Dermis blood vessel endothelial cell (primary cell): ENCODE results near the gene ARAP3. TPM values are rescaled to one million over a fixed set of nuclear protein-coding genes. Genes with fewer than 3 reads are reported as not detected.
"Not testable (repeated sequence)": the region's sequence is repeated elsewhere in the genome, so short reads cannot be mapped to it uniquely, and the experiment has no call there.

Experiments used
- DNase-seq: peaks from one replicate; pipeline ENCODE4 v3.0.0; 2010
- total RNA-seq: library from RNA; depleted of rRNA; stranded (reverse); fragments of >200 nt; gene quantifications from 2 replicates; pipeline ENCODE4 v1.2.3, GENCODE V29; 2014

Gene ARAP3
- total RNA-seq: 46.1 and 65.8 TPM in 2 replicates

- DNase-seq: peak; percentile 95
These were observed at the start of gene ARAP3 for GRCh38 chr5:141681695-141682641. ARAP3 (minus strand) TSS chr5:141682230; CDS start chr5:141680486, 1,744 bp downstream.

- DNase-seq: no peak
These were observed 47.5 kb upstream of the ARAP3 start for GRCh38 chr5:141729387-141730006.

- no peak for DNase-seq
These were observed 43.9 kb upstream of the ARAP3 start for GRCh38 chr5:141725891-141726290.

- not testable (repeated sequence) for DNase-seq
These were observed 43.1 kb upstream of the ARAP3 start for GRCh38 chr5:141725174-141725573.

- no peak for DNase-seq
These were observed 40.2 kb upstream of the ARAP3 start for GRCh38 chr5:141722266-141722665.

- DNase-seq: no peak
These were observed 35.0 kb upstream of the ARAP3 start for GRCh38 chr5:141717043-141717442.

GRCh38 chr5:141716468-141716867 is 34.4 kb upstream of the ARAP3 start:
- DNase-seq: no peak

GRCh38 chr5:141716009-141716408 is 34.0 kb upstream of the ARAP3 start:
- no peak for DNase-seq

GRCh38 chr5:141715346-141715905 is 33.4 kb upstream of the ARAP3 start:
- DNase-seq: no peak

GRCh38 chr5:141714542-141715310 is 32.7 kb upstream of the ARAP3 start:
- DNase-seq: no peak

GRCh38 chr5:141713616-141714309 is 31.7 kb upstream of the ARAP3 start:
- DNase-seq: peak; percentile 48

- no peak for DNase-seq
These were observed 29.7 kb upstream of the ARAP3 start for GRCh38 chr5:141711687-141712086.

- no peak for DNase-seq
These were observed 27.8 kb upstream of the ARAP3 start for GRCh38 chr5:141709699-141710267.

GRCh38 chr5:141708016-141708415 is 26.0 kb upstream of the ARAP3 start:
- no peak for DNase-seq

GRCh38 chr5:141707510-141707909 is 25.5 kb upstream of the ARAP3 start:
- DNase-seq: no peak

GRCh38 chr5:141706121-141706520 is 24.1 kb upstream of the ARAP3 start:
- DNase-seq: no peak

GRCh38 chr5:141705469-141705868 is 23.4 kb upstream of the ARAP3 start:
- DNase-seq: no peak

- DNase-seq: no peak
These were observed 22.8 kb upstream of the ARAP3 start for GRCh38 chr5:141704782-141705297.

- DNase-seq: peak; percentile 28
These were observed 21.1 kb upstream of the ARAP3 start for GRCh38 chr5:141703133-141703561.

- DNase-seq: no peak
These were observed 19.5 kb upstream of the ARAP3 start for GRCh38 chr5:141701360-141702119.

GRCh38 chr5:141697586-141697985 is 15.6 kb upstream of the ARAP3 start:
- no peak for DNase-seq
